Stimulated activated effector memory CD8-positive, alpha-beta T cell treated with anti-CD3 and anti-CD28 coated beads, Interleukin-12 subunit alpha, Interleukin-12 subunit beta, amount 100 ng/mL, for 72 hours (primary cell): ENCODE results near the gene PLEKHA6.

Source experiments
- ATAC-seq: fragments of 150-1000 bp; cut with Tn5 transposase; 2 replicates; pipeline ENCODE4 v1.10.0; 2021
- DNase-seq, 2 donors: peaks; one replicate each; pipeline ENCODE4 v3.0.0; 2021 to 2022; ENCODE audit warnings: low spot score in 2 of 2
- H3K27ac Mint-ChIP-seq: one replicate; pipeline ENCODE4 v1.8.0; 2022; ENCODE audit warnings: mild to moderate bottlenecking, mixed read lengths
- H3K36me3 Mint-ChIP-seq: one replicate; pipeline ENCODE4 v1.8.0; 2022; ENCODE audit warnings: mild to moderate bottlenecking, mixed read lengths
- H3K4me1 Mint-ChIP-seq: one replicate; pipeline ENCODE4 v1.8.0; 2022; ENCODE audit warnings: mixed read lengths
- H3K4me3 Mint-ChIP-seq: one replicate; pipeline ENCODE4 v1.8.0; 2022; ENCODE audit warnings: mild to moderate bottlenecking, mixed read lengths
- H3K9me3 Mint-ChIP-seq: one replicate; pipeline ENCODE4 v1.8.0; 2022; ENCODE audit warnings: mixed read lengths

Gene PLEKHA6, protein sequence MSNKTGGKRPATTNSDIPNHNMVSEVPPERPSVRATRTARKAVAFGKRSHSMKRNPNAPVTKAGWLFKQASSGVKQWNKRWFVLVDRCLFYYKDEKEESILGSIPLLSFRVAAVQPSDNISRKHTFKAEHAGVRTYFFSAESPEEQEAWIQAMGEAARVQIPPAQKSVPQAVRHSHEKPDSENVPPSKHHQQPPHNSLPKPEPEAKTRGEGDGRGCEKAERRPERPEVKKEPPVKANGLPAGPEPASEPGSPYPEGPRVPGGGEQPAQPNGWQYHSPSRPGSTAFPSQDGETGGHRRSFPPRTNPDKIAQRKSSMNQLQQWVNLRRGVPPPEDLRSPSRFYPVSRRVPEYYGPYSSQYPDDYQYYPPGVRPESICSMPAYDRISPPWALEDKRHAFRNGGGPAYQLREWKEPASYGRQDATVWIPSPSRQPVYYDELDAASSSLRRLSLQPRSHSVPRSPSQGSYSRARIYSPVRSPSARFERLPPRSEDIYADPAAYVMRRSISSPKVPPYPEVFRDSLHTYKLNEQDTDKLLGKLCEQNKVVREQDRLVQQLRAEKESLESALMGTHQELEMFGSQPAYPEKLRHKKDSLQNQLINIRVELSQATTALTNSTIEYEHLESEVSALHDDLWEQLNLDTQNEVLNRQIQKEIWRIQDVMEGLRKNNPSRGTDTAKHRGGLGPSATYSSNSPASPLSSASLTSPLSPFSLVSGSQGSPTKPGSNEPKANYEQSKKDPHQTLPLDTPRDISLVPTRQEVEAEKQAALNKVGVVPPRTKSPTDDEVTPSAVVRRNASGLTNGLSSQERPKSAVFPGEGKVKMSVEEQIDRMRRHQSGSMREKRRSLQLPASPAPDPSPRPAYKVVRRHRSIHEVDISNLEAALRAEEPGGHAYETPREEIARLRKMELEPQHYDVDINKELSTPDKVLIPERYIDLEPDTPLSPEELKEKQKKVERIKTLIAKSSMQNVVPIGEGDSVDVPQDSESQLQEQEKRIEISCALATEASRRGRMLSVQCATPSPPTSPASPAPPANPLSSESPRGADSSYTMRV

DNA sequence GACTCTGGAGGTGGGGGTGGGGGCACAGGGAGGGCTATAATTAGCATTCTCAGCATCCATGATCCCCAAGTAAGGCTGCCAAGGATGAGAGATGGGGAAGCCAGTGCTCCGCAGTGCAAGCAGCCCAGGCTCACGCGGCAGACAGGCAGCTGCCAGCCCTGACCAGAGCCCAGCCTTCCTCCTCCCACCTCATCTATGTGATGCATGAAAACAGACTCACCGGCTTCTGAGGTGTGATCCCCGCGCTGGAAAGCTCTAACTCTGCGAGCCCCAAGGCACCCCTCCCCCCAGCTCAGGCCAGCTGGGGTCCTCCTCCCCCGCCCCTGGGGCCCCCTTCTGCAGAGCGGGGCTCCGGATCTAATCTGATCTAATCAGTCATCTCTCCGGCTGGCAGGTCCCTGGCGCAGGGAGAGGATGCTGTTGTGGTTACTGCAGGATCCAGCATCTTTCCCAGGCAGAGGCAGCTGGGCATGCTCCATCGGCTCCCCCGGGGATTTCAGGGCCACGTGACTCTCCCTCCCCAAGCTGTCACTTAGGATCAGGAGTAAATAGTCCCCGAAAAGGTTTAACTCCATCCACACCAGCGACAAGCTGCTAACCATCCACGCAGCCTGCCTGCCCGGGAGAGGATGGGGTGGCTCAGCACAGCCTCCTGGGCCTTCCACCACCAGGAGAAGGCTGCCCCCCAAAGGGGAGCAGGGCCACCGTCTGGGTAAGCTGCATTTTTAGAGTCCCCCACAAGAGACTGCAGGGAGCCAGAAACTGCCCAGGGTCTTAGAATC is at the start of gene PLEKHA6:
Gene PLEKHA6 (minus strand): TSS at position 456 of the 782 bp plus-strand sequence. CDS start 86,202 bp downstream, outside the sequence.
- ATAC-seq (peak; percentile 22), DNase-seq (no peak)
- Mint-ChIP-seq H3K36me3 (peaks cover 6% of the 10 kb centered on the region), H3K4me3 (no peak within 1 kb of the TSS), H3K4me1 (peaks cover 31% of the 10 kb centered on the region), H3K27ac (no peak within 1 kb of the TSS), H3K9me3 (no peaks in the 10 kb centered on the region)

DNA sequence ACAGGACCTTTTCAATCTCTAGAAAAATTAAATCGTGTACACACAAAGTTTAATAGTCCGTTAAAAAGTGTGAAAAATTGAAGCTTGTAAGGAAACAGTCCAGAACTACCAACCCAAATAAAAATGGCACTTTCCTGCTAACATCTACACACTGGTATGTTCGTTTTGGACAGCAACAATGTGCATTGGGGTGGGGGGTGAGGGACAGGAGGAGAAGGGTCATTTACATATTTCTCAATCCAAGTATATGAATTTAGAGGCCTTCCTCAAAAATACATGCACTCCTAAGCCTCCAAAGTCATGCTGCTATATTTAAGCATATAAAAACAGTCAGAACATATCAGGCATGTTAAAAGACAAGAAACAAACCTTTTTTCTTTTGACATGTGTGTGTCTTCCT is 49.4 kb upstream of the PLEKHA6 start:
- DNase-seq: no peak
- peaks cover 89% of the 10 kb centered on the region for H3K36me3 Mint-ChIP-seq
- ATAC-seq: no peak
- H3K9me3 Mint-ChIP-seq: no peaks in the 10 kb centered on the region
- H3K27ac Mint-ChIP-seq: peak overlapping the region; percentile 98
- H3K4me3 Mint-ChIP-seq: peak overlapping the region; percentile 95
- peaks cover 9% of the 10 kb centered on the region for H3K4me1 Mint-ChIP-seq

DNA sequence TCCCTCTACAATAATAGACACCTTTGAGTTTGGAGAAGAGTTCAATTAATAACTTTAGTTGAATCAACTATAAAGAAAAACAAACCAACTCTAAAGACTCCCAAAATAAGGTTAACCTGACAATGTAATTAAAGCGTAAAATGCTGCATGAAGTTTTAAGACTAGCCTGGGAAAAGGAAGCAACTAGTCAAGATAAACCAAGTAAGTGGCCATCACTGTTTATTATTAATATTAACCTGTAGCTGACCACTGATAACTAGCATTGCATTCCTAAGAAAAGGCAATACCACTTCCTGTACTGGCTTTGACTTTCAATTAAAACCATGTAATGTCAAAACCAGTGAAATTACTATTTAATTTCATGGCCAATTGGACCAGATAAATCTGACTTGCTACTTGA is 48.9 kb upstream of the PLEKHA6 start:
- no peak for DNase-seq
- Mint-ChIP-seq H3K27ac (peak overlapping the region; percentile 98), H3K4me3 (peak overlapping the region; percentile 95), H3K36me3 (peaks cover 94% of the 10 kb centered on the region), H3K9me3 (no peaks in the 10 kb centered on the region), H3K4me1 (peaks cover 14% of the 10 kb centered on the region)
- ATAC-seq: no peak

DNA sequence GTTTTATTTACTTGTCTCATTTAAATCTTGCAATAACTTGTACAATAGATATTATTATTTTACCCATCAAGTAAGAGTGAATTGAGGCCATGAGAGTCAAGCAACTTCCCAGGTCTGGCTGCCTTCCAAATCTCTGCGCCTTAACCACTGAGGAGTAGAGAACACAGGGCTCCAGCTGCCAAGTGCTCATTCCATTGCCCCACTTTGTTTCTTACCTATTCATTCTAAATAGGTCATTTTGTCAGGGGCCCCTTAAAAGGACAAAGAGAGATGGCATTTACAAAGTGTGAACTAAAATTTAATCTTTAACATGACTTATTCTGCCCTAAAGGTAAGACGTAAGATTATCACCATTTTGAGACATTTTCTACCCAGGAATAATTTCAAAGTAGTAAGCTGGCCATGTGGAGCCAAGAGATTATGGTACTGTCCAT is 48.4 kb upstream of the PLEKHA6 start:
- peaks cover 15% of the 10 kb centered on the region for H3K4me1 Mint-ChIP-seq
- no peak for DNase-seq
- H3K4me3 Mint-ChIP-seq: peak overlapping the region; percentile 95
- peak overlapping the region; percentile 98 for H3K27ac Mint-ChIP-seq
- H3K9me3 Mint-ChIP-seq: no peaks in the 10 kb centered on the region
- peaks cover 99% of the 10 kb centered on the region for H3K36me3 Mint-ChIP-seq
- no peak for ATAC-seq

DNA sequence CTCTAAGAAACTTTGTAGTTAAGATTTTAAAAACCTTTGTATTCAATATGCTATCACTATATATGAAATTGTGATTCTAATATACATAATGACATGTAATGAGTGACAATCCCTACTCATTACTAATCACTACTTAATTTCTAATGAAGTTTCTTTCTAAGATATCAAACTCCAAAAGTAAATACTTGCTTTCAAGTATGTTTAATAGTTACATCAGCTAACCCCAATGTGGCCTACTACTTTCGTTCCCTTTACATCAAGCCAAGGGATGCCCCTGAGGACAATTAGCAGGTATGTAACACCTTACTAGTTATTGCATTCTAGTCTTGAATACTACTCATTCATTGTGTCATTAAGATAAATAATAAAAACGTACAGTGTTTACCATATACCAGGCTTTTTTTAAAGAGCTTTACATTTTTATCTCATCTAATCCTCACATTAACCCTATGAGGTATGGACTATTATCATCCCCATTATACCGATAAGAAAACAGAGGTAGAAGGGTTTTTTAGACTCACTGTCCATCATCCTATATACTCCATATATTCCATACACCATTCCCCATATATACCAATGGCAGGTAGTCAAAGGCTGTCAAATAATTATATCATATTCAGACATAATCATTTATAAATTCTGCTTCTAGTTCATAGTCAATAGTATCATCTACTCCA is 47.7 kb upstream of the PLEKHA6 start:
- Mint-ChIP-seq H3K36me3 (peaks cover 100% of the 10 kb centered on the region), H3K4me3 (peak overlapping the region; percentile 95), H3K4me1 (peaks cover 15% of the 10 kb centered on the region), H3K27ac (peak overlapping the region; percentile 98), H3K9me3 (no peaks in the 10 kb centered on the region)
- ATAC-seq: no peak
- DNase-seq: no peak

DNA sequence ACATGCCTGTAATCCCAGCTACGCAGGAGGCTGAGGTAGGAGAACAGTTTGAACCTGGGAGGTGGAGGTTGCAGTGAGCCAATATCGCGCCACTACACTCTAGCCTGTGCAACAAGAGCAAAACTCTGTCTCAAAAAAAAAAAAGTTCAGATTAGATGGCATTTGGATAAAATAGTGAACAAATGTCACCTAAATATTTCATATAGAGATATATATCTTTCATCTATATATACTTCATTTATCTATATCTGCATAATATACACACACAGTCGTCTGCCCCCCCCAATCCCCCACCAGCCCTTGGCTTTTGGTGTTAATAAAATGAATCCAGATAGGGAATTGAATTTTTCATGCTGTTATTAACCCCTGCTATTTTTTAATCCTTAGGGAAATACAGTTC is 46.9 kb upstream of the PLEKHA6 start:
- Mint-ChIP-seq H3K36me3 (peaks cover 100% of the 10 kb centered on the region), H3K4me1 (peaks cover 15% of the 10 kb centered on the region), H3K4me3 (peak overlapping the region; percentile 95), H3K27ac (peak overlapping the region; percentile 98), H3K9me3 (no peaks in the 10 kb centered on the region)
- no peak for DNase-seq
- ATAC-seq: no peak

DNA sequence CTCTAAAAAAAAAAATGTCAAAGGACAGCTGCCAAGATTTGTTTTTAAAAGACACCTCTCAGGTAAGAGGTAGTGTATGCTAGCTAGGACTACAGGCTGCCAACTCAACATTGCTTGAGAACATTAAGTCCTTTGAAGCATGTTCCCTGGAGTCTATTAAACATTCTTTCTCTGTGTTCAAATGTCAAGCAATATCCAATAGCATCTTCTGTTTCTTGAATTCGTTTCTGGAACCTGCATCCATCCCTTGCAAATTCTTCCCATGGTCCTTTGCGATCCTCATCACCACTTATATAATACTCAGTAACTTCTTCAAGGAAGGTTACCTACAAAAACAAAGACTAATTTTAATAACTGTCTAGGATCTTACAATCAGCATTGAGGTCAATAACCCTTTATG is 46.3 kb upstream of the PLEKHA6 start:
- ATAC-seq (no peak), DNase-seq (no peak)
- Mint-ChIP-seq H3K27ac (no peak overlapping the region), H3K9me3 (no peaks in the 10 kb centered on the region), H3K4me1 (peaks cover 18% of the 10 kb centered on the region), H3K4me3 (peak overlapping the region; percentile 95), H3K36me3 (peaks cover 100% of the 10 kb centered on the region)

DNA sequence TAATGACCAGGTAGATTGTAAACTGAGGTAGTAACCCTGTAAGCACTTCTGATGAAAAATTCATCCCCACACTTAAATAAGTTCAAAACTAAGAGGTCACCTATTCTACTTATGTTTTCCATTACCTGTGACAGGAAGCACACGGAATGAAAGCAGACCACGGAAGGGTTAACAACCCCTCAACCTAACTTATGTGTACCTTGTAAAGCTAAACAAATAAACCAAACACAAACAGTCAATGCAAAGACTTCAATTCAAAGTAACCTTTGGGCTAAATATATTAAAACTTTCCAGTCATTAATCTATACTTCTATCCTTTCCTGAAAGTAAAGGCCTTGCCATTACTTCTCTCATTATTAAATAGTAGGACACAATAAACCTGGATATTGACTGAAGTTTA is 44.9 kb upstream of the PLEKHA6 start:
- Mint-ChIP-seq H3K4me1 (peaks cover 22% of the 10 kb centered on the region), H3K9me3 (no peaks in the 10 kb centered on the region), H3K4me3 (peak overlapping the region; percentile 4), H3K36me3 (peaks cover 100% of the 10 kb centered on the region), H3K27ac (peak overlapping the region; percentile 63)
- DNase-seq: no peak
- no peak for ATAC-seq

DNA sequence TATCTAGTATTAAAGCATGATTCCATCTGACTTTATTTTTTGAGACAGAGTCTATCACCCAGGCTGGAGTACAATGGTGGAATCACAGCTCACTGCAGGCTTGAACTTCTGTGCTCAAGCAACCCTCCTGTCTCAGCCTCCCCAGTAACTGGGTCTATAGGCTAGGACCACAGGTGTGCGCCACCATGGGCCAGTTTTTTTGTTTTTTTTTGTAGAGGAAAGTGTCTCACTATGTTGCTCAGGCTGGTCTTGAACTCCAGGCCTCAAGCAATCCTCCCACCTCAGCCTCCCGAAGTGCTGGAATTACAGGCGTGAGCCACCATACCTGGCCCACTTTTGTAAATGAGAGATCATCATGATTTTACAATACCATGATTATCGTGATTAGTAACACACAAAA is 42.7 kb upstream of the PLEKHA6 start:
- Mint-ChIP-seq H3K36me3 (peaks cover 100% of the 10 kb centered on the region), H3K4me1 (peaks cover 22% of the 10 kb centered on the region), H3K4me3 (no peak overlapping the region), H3K9me3 (no peaks in the 10 kb centered on the region), H3K27ac (peak overlapping the region; percentile 11)
- ATAC-seq: no peak
- no peak for DNase-seq

DNA sequence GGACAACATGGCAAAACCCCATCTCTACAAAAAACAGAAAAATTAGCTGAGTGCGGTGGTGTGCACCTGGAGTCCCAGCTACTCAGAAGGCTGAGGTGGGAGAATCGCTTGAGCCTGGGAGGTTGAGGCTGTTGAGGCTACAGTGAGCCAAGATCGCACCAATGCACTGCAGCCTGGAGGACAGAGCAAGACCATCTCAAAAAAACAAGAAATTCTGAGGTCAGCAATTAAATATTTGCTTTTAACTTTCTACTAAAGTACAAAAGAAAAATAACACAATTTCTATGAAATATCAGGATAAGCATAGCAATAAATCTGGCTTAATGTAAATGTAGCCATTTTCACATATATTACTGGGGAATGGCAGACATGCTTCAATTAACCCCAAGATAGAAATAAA is 42.0 kb upstream of the PLEKHA6 start:
- Mint-ChIP-seq H3K36me3 (peaks cover 100% of the 10 kb centered on the region), H3K4me3 (no peak overlapping the region), H3K9me3 (no peaks in the 10 kb centered on the region), H3K4me1 (peaks cover 22% of the 10 kb centered on the region), H3K27ac (peak overlapping the region; percentile 70)
- ATAC-seq: no peak
- DNase-seq: no peak

DNA sequence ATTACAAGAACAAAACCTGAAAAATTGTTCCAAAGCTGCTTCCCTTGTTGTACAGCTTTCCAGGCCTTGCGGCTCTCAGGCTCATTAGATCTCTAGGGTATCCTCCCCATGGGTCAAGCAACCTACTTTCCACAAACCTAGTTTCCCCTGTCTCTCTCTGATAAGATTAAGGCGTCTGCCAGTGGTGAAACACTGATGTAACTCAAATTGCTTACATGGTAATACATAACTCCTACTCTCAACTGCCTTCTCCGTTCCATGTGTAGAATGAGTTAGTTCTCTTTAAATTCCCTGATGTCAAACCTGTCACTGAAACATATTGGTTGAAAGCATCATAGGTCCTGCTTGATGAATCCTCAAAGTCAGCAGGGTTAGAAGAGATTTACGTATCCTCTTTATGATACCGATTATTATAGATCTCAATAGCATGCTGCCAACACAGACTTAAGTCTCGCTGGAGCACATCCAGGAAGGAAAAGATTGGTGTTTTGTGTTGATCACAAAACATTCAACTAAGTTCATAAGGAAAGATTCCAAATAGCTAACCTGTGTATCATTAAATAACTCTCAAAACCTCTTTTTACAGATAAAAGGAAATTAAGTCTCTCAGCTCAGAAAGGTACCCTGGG is 41.3 kb upstream of the PLEKHA6 start:
- H3K36me3 Mint-ChIP-seq: peaks cover 100% of the 10 kb centered on the region
- peak overlapping the region; percentile 70 for H3K27ac Mint-ChIP-seq
- H3K9me3 Mint-ChIP-seq: no peaks in the 10 kb centered on the region
- no peak overlapping the region for H3K4me3 Mint-ChIP-seq
- ATAC-seq: no peak
- H3K4me1 Mint-ChIP-seq: peaks cover 18% of the 10 kb centered on the region
- DNase-seq: no peak

DNA sequence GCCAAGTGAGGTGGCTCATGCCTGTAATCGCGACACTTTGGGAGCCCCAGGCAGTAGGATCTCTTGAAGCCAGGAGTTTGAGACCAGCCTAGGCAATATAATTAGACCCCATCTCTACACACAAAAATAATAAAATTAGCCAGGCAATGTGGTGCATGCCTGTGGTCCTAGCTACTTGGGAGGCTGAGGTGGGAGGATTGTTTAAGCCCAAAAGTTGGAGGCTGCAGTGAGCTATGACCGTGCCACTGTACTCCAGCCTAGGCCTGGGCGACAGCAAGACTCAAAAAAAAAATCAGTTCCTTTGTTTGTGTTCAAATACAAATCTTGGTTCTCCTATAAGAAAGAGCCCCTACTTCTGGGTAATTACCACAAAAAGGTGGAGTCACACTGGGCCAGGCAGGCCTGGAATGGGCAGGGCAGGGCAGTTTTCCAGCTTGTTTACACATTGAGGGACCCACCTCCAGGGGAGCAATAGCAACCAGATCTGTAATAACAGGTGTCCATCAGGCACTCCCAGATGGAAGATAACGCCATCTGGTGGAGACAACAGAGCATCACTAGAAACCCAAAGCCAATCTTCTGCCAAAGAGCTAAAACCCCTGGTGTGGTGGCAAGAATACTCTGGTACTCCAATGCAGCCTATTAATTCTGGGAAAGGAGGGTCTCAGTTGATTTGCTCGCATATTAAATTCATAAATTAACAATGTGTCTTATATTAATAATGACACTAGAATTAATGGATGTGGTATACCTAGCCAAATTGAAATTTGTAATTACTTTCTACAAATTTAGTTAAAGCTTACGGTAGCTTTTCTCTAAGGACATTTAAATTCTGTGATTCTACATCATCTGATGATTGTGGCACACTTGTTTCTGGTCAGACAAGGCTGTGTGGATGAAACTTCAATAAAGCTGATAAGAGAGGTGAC is 38.7 kb upstream of the PLEKHA6 start:
- H3K27ac Mint-ChIP-seq: peak overlapping the region; percentile 45
- peaks cover 93% of the 10 kb centered on the region for H3K36me3 Mint-ChIP-seq
- ATAC-seq: peak; percentile 96
- peaks cover 7% of the 10 kb centered on the region for H3K4me1 Mint-ChIP-seq
- no peak overlapping the region for H3K4me3 Mint-ChIP-seq
- DNase-seq: peak in 1 of 2 donors; percentile 69
- no peaks in the 10 kb centered on the region for H3K9me3 Mint-ChIP-seq

DNA sequence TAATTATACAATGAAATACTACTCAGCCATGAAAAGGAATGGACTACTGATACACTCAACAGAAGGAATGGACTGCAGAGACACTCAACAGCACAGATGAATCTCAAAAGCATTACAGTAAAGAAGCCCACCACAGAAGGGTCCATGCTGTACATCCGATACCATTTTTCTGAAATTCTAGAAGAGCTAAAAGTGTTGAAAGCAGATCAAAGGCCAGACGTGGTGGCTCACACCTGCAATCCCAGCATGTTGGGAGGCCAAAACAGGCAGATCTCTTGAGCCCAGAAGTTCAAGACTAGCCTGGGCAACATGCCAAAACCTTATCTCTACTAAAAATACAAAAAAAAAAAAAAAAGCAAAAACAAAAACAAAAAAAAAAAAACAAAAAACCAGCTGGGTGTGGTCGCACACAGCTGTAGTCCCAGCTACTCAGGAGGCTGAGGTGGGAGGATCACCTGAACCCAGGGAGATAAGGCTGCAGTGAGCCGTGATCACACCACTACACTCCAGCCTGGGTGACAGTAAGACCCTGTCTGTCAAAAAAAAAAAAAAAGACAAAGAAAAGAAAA is 36.4 kb upstream of the PLEKHA6 start:
- ATAC-seq: no peak
- Mint-ChIP-seq H3K9me3 (no peaks in the 10 kb centered on the region), H3K27ac (no peak overlapping the region), H3K4me3 (no peak overlapping the region), H3K4me1 (peaks cover 6% of the 10 kb centered on the region), H3K36me3 (peaks cover 69% of the 10 kb centered on the region)
- DNase-seq: no peak
